ENCODE measurements around the gene NPHP4.
A peak's percentile ranks its signal among the peaks of the same experiment; 100 is the strongest.

The NPHP4 gene

GRCh38 chr1:5967351-5968160 lies 24.7 kb downstream of the NPHP4 start:
- peak; percentile 8 to 51 for DNase-seq

- DNase-seq = no peak
These were observed 25.6 kb downstream of the NPHP4 start for GRCh38 chr1:5966543-5967205.

GRCh38 chr1:5965586-5966131 lies 26.6 kb downstream of the NPHP4 start:
- no peak for DNase-seq

- DNase-seq = no peak
These were observed 29.7 kb downstream of the NPHP4 start for GRCh38 chr1:5962265-5963105.

GRCh38 chr1:5961601-5962000 lies 30.6 kb downstream of the NPHP4 start:
- no peak for DNase-seq

- DNase-seq = no peak
These were observed 31.9 kb downstream of the NPHP4 start for GRCh38 chr1:5960336-5960735.

GRCh38 chr1:5959667-5960230 lies 32.5 kb downstream of the NPHP4 start:
- no peak for DNase-seq

GRCh38 chr1:5959087-5959486 lies 33.1 kb downstream of the NPHP4 start:
- no peak for DNase-seq

GRCh38 chr1:5956022-5956830 lies 36.0 kb downstream of the NPHP4 start:
- no peak for DNase-seq

GRCh38 chr1:5955479-5955977 lies 36.7 kb downstream of the NPHP4 start:
- DNase-seq = no peak

- DNase-seq = no peak
These were observed 37.3 kb downstream of the NPHP4 start for GRCh38 chr1:5954964-5955363.

- DNase-seq = no peak
These were observed 38.8 kb downstream of the NPHP4 start for GRCh38 chr1:5953386-5953785.

GRCh38 chr1:5951846-5952410 lies 40.3 kb downstream of the NPHP4 start:
- DNase-seq = no peak

GRCh38 chr1:5950994-5951785 lies 41.0 kb downstream of the NPHP4 start:
- DNase-seq = no peak

- no peak for DNase-seq
These were observed 41.9 kb downstream of the NPHP4 start for GRCh38 chr1:5950201-5950895.

- DNase-seq = no peak
These were observed 42.5 kb downstream of the NPHP4 start for GRCh38 chr1:5949761-5950100.

GRCh38 chr1:5949085-5949760 lies 43.0 kb downstream of the NPHP4 start:
- DNase-seq = no peak

GRCh38 chr1:5948681-5949005 lies 43.6 kb downstream of the NPHP4 start:
- no peak for DNase-seq

- DNase-seq = no peak
These were observed 44.1 kb downstream of the NPHP4 start for GRCh38 chr1:5947978-5948680.

Data from inflammatory macrophage treated with lipopolysaccharide for 1 hour (primary cell).